HG03175 (cell line): Measurements from ENCODE around the gene ABI3.
"Not testable (repeated sequence)": the region's sequence is repeated elsewhere in the genome, so short reads cannot be mapped to it uniquely, and the experiment has no call there.

Experiments used
- ATAC-seq: cut with Tn5 transposase; IDR thresholded peaks from one replicate; pipeline ENCODE4 v1.9.1; 2021; ENCODE audit warnings: mild to moderate bottlenecking, moderate library complexity; ENCODE audit not compliant: unreplicated experiment

Gene ABI3

GRCh38 chr17:49210158-49211029 is at the start of gene ABI3, which contains the start of gene GNGT2:
ABI3 (plus strand) TSS chr17:49210707; CDS start chr17:49210725, 18 bp downstream.
GNGT2 (minus strand) TSS chr17:49210574; CDS start chr17:49207422, 3,152 bp downstream.
- peak; percentile 86 for ATAC-seq

GRCh38 chr17:49162866-49163265 is 47.6 kb upstream of the ABI3 start:
- ATAC-seq = no peak

GRCh38 chr17:49165143-49165542 is 45.4 kb upstream of the ABI3 start:
- no peak for ATAC-seq

- ATAC-seq = no peak
Measured at GRCh38 chr17:49168706-49169105, 41.8 kb upstream of the ABI3 start.

- ATAC-seq = no peak
Measured at GRCh38 chr17:49170216-49170615, 40.3 kb upstream of the ABI3 start.

GRCh38 chr17:49170711-49171110 is 39.8 kb upstream of the ABI3 start:
- not testable (repeated sequence) for ATAC-seq

GRCh38 chr17:49175978-49176377 is 34.5 kb upstream of the ABI3 start:
- not testable (repeated sequence) for ATAC-seq

- ATAC-seq = no peak
Measured at GRCh38 chr17:49180303-49180702, 30.2 kb upstream of the ABI3 start.

- no peak for ATAC-seq
Measured at GRCh38 chr17:49180998-49181635, 29.4 kb upstream of the ABI3 start.

- no peak for ATAC-seq
Measured at GRCh38 chr17:49183341-49183740, 27.2 kb upstream of the ABI3 start.

GRCh38 chr17:49183801-49184200 is 26.7 kb upstream of the ABI3 start:
- no peak for ATAC-seq

- ATAC-seq = not testable (repeated sequence)
Measured at GRCh38 chr17:49184522-49184921, 26.0 kb upstream of the ABI3 start.

GRCh38 chr17:49185381-49185780 is 25.1 kb upstream of the ABI3 start:
- ATAC-seq = not testable (repeated sequence)

GRCh38 chr17:49187301-49187700 is 23.2 kb upstream of the ABI3 start:
- no peak for ATAC-seq

- no peak for ATAC-seq
Measured at GRCh38 chr17:49190932-49191331, 19.6 kb upstream of the ABI3 start.

- peak; percentile 9 for ATAC-seq
Measured at GRCh38 chr17:49191409-49191916, 19.0 kb upstream of the ABI3 start.

- peak; percentile 49 for ATAC-seq
Measured at GRCh38 chr17:49191917-49192741, 18.4 kb upstream of the ABI3 start.

- no peak for ATAC-seq
Measured at GRCh38 chr17:49193513-49194296, 16.8 kb upstream of the ABI3 start.

- ATAC-seq = no peak
Measured at GRCh38 chr17:49194297-49194607, 16.3 kb upstream of the ABI3 start.

- ATAC-seq = no peak
Measured at GRCh38 chr17:49195751-49196150, 14.8 kb upstream of the ABI3 start.
